ENCODE results near the gene ARG1.
"Not testable (repeated sequence)": the region's sequence is repeated elsewhere in the genome, so short reads cannot be mapped to it uniquely, and the experiment has no call there.

ARG1 gene

GRCh38 chr6:131572686-131573415, at the start of gene ARG1:
ARG1 (plus strand) TSS chr6:131573226; CDS start chr6:131573283, 57 bp downstream.
- H3K4me3 ChIP-seq (replicated peaks; ENCODE audit: low read depth, low read length), result no peak within 1 kb of the TSS
- TF ChIP-seq, protein P1, sequence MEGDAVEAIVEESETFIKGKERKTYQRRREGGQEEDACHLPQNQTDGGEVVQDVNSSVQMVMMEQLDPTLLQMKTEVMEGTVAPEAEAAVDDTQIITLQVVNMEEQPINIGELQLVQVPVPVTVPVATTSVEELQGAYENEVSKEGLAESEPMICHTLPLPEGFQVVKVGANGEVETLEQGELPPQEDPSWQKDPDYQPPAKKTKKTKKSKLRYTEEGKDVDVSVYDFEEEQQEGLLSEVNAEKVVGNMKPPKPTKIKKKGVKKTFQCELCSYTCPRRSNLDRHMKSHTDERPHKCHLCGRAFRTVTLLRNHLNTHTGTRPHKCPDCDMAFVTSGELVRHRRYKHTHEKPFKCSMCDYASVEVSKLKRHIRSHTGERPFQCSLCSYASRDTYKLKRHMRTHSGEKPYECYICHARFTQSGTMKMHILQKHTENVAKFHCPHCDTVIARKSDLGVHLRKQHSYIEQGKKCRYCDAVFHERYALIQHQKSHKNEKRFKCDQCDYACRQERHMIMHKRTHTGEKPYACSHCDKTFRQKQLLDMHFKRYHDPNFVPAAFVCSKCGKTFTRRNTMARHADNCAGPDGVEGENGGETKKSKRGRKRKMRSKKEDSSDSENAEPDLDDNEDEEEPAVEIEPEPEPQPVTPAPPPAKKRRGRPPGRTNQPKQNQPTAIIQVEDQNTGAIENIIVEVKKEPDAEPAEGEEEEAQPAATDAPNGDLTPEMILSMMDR (IDR thresholded peaks at IDR 0.05; ENCODE audit: low read depth, low read length, missing control alignments), result no peak
- DNase-seq (ENCODE audit: extremely low read depth, low read depth), result no peak

DNA sequence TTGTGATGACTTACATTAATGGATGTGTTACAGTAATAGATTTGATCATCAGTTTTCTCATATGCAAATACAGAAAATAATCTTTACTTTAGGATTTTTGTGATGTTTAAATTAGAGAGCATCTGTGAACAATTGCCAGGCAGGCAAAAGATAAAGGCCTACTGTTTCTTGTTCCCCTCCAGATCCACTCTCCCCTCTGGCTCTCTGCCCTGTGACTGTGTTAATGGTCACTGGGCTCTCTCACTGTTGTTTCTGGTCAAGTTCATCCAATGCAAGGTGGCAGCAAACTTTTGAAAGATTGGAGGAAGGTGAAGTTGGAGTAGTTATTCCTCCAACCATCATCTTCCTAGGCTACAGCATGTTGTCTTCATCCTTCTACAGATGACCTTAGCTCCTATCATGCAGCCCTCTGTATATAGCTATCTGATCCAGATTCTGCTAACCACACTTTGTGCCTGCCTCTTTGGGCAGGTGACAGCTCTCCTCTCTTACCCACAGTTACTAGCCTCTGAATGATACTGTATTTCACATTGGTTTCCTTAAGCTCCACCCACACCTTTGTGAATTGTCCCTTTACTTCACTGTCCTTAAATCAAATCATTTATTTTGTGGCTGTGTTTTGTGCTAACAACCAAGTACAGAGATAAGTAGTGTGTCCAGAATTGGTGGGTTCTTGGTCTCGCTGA, 48.9 kb upstream of the ARG1 start:
- H3K4me3 ChIP-seq (replicated peaks; ENCODE audit: low read depth, low read length), result no peak overlapping the region
- TF ChIP-seq, protein P1 (IDR thresholded peaks at IDR 0.05; ENCODE audit: low read depth, low read length, missing control alignments), result no peak
- no peak for DNase-seq (ENCODE audit: extremely low read depth, low read depth)

DNA sequence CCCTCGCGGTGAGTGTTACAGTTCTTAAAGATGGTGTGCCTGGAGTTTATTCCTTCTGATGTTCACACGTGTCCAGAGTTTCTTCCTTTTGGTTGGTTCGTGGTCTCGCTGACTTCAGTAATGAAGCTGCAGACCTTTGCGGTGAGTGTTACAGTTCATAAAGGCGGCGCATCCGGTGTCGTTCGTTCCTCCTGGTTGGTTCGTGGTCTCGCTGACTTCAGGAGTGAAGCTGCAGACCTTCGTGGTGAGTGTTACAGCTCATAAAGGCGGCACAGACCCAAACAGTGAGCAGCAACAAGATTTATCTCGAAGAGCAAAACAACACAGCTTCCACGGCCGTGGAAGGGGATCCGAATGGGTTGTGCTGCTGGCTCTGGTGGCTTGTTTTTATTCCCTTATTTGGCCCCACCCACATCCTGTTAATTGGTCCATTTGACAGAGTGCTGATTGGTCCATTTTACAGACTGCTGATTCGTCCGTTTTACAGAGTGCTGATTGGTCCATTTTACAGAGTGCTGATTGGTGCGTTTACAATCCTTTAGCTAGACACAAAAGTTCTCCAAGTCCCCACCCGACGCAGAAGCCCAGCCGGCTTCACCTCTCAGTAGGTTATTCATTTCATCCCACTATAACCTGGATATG, 48.2 kb upstream of the ARG1 start:
- TF ChIP-seq, protein P1 (IDR thresholded peaks at IDR 0.05; ENCODE audit: low read depth, low read length, missing control alignments), result no peak
- DNase-seq (ENCODE audit: extremely low read depth, low read depth), result no peak
- no peak overlapping the region for H3K4me3 ChIP-seq (replicated peaks; ENCODE audit: low read depth, low read length)

GRCh38 chr6:131530936-131531335, 42.1 kb upstream of the ARG1 start:
- not testable (repeated sequence) for DNase-seq (ENCODE audit: extremely low read depth, low read depth); H3K4me3 ChIP-seq (replicated peaks; ENCODE audit: low read depth, low read length)

DNA sequence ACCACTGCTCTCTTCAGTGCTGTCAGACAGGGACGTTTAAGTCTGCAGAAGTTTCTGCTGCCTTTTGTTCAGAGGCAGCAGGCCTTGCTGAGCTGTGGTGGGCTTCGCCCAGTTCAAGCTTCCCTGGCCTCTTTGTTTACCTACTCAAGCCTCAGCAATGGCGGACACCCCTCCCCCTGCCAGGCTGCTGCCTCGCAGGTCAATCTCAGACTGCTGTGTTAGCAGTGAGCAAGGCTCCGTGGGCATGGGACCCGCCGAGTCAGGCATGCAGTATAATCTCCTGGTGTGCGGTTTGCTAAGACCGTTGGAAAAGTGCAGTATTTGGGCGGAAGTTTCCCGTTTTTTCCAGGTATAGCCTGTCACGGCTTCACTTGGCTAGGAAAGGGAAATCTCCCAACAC, 41.3 kb upstream of the ARG1 start:
- H3K4me3 ChIP-seq (replicated peaks; ENCODE audit: low read depth, low read length); DNase-seq (ENCODE audit: extremely low read depth, low read depth): not testable (repeated sequence)

DNA sequence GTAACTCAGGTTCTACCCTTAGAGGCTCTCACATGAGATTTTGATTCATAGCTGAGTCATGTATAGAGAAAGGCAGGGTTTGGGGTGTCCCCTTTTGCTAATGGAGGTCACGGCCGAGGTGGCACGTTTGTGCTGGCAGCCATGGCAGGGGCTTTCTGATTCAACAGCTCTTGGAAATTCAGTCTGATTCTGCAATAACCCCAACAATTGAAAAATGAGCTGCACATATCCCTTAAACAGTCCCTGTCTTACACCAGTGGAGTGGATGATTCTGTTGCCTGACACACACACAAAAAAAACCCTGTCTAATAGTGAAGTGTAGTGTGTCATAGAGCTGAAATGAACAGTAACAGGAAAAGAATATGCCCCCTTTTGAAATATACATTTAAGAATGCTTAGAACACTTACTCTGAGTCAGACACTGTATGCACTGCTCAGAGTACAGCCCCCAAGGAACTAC, 40.4 kb upstream of the ARG1 start:
- H3K4me3 ChIP-seq (replicated peaks; ENCODE audit: low read depth, low read length), result no peak overlapping the region
- TF ChIP-seq, protein P1 (IDR thresholded peaks at IDR 0.05; ENCODE audit: low read depth, low read length, missing control alignments), result no peak
- no peak for DNase-seq (ENCODE audit: extremely low read depth, low read depth)

GRCh38 chr6:131538615-131539014, 34.4 kb upstream of the ARG1 start:
- DNase-seq (ENCODE audit: extremely low read depth, low read depth); H3K4me3 ChIP-seq (replicated peaks; ENCODE audit: low read depth, low read length): not testable (repeated sequence)

DNA sequence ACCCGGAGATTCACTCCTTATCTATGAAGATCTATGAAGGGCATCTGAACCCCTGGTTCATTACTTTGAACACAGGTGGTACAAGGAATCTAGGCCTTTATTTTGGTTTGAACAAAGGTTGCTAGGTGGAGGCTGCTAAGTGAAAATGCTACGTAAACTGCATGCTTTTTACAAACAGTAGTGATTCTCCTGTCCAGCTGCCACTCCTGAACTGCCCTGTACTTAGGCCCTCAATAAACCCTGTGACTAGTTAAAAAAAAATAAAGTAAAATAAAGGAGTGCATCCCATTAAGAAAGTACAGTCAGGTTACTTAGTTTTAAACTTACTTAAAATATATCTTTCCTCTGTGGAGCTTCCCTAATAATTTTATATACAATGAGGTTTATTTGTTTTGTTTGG, 27.7 kb upstream of the ARG1 start:
- no peak overlapping the region for H3K4me3 ChIP-seq (replicated peaks; ENCODE audit: low read depth, low read length)
- TF ChIP-seq, protein P1 (IDR thresholded peaks at IDR 0.05; ENCODE audit: low read depth, low read length, missing control alignments), result no peak
- no peak for DNase-seq (ENCODE audit: extremely low read depth, low read depth)
